ENCODE measurements around the gene BRD4.

GRCh38 chr19:15236886-15237285 is 95.5 kb downstream of the BRD4 start:
- no peak for TF ChIP-seq CTCF (IDR thresholded peaks at IDR 0.05)
- no peak for TF ChIP-seq POLR2A (IDR thresholded peaks at IDR 0.05)

All from Peyer's patch (tissue), 4 donors.